RPMI7951 (cell line): ENCODE data around the gene CAMK2A. TPM values are rescaled to one million over a fixed set of nuclear protein-coding genes. Genes with fewer than 3 reads are reported as not detected.

Experiments used
- DNase-seq: peaks from one replicate; pipeline ENCODE4 v3.0.0-alpha.2; 2012; ENCODE audit warnings: low read depth
- total RNA-seq: library from RNA; depleted of rRNA; stranded (reverse); fragments of >200 nt; shearing (Covaris generic); gene quantifications from 2 replicates; pipeline ENCODE4 v1.2.3, GENCODE V29; 2014; rRNA removed

Gene CAMK2A
- total RNA-seq = 0.60 and 1.1 TPM in 2 replicates

- DNase-seq = no peak
These were observed at the start of gene CAMK2A for GRCh38 chr5:150289551-150290390. Gene CAMK2A (minus strand): TSS chr5:150289773. CDS start chr5:150289625, 148 bp downstream.

DNA sequence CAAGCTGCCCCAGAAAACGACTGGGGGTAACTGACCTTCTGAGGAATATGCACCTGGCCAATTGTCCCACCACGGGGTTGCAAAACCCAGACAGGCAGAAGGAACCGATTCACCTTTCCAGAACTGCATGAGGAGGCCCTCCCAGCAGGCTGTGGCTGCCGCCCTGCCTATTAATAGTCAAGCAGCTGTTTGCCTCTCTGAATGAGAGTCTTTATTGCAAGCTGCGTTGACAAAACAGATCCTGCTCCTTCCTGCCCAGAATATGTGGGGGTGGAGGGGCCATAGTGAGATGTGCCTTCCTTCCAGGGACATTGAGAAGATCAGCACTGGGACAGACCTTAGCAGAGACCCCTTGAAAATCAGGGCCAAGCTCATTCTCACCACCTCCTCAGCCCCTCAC is 49.6 kb upstream of the CAMK2A start:
- peak; percentile 23 for DNase-seq

- no peak for DNase-seq
These were observed 49.0 kb upstream of the CAMK2A start for GRCh38 chr5:150338546-150338945.

DNA sequence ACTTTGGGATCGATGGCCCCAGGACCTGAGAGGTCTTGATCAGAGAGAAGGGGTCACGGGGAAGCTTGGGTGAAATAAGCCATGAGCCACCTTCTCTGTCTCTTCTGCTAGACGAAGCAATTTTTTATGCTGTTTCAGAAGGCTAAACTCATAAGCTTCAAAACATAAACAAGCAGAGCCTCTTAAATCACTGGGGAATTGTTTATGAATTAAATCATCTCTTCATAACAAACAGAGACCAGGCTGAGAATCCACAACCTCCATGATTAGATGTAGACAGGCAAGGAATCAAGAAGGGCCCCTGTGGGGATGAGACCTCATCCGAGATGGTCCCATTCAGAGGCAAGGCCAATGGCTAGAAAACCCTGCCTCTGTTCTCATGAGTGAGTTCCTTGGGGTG is 46.2 kb upstream of the CAMK2A start:
- no peak for DNase-seq

GRCh38 chr5:150333400-150333799 is 43.8 kb upstream of the CAMK2A start:
- DNase-seq = no peak

- no peak for DNase-seq
These were observed 40.6 kb upstream of the CAMK2A start for GRCh38 chr5:150329881-150330876.

GRCh38 chr5:150329038-150329437 is 39.5 kb upstream of the CAMK2A start:
- DNase-seq = no peak

DNA sequence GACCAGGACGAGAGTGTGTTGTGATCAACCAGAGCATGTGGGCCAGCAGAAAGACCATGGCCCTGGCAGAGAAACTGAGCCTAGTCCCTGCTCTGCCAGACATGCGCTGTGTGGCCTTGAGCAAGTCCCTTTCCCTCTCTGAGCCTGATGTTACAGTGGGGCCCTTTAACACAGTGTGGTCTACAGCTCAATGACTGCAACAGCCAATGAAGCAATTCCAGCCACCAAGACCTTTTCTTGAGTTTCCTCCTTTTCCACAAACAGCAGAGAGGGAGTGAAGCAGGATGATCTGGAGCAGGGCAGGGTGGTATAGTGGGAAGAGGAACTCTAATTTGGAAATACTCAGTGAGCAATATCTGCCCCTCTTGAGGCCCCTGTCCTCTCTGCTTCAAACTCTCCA is 38.9 kb upstream of the CAMK2A start:
- no peak for DNase-seq

DNA sequence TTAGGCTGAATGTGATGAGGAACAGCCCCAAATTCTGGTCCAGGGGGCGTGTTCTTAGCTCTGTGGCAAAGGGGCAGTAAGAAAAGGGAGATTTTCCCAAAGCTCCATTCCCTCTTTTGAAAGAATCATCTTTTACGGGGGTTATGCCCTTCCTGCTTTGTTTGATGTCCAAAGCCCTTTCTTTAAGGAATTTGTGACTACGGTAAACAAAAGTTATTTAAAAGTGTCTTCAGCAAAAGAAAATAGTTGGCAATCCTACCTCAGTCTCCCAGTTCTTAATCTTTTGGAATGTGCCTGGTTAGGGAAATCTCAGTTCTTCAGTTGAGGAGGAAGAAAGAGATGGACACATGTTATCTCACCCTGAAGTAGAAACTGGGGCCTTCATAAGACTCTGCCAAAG is 37.6 kb upstream of the CAMK2A start:
- DNase-seq = no peak

GRCh38 chr5:150326707-150327106 is 37.1 kb upstream of the CAMK2A start:
- no peak for DNase-seq

- no peak for DNase-seq
These were observed 35.9 kb upstream of the CAMK2A start for GRCh38 chr5:150325426-150325825.

- no peak for DNase-seq
These were observed 34.2 kb upstream of the CAMK2A start for GRCh38 chr5:150323819-150324218.

GRCh38 chr5:150323092-150323491 is 33.5 kb upstream of the CAMK2A start:
- no peak for DNase-seq

DNA sequence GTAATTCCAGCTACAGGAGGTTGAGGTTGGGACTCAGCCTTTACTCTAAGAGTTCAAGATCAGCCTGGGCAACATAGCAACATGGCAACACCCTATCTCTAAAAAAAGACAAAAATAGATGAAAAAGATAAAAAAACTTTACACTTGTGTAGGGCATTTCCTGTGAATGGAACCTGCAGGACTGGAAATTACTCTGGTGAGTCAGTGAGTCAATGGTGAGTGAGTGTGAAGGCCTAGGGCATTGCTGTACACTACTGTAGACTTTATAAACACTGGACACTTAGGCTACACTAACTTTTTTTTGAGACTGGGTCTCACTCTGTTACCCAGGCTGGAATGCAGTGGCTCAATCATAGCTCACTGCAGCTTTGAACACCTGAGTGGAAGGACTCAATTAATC is 32.6 kb upstream of the CAMK2A start:
- peak; percentile 83 for DNase-seq

- DNase-seq = no peak
These were observed 32.2 kb upstream of the CAMK2A start for GRCh38 chr5:150321784-150322183.

DNA sequence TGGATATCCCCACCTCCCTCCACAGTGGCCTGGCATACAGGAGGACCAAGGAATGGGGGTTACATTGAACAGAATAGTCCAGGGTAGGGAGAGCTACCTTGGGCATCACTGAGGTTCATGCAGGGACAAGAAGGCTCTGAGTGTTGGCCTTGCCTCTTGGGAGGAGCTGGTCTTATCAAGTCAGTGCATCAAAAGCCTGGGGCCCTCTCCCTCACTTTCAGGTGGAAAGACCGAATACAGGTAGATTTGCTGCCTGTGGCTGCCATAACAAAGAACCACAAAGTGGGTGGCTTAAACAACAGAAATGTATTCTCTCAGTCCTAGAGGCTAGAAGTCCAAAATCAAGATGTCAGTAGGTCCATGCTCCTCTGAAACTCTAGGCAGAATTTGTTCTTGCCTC is 31.6 kb upstream of the CAMK2A start:
- no peak for DNase-seq

DNA sequence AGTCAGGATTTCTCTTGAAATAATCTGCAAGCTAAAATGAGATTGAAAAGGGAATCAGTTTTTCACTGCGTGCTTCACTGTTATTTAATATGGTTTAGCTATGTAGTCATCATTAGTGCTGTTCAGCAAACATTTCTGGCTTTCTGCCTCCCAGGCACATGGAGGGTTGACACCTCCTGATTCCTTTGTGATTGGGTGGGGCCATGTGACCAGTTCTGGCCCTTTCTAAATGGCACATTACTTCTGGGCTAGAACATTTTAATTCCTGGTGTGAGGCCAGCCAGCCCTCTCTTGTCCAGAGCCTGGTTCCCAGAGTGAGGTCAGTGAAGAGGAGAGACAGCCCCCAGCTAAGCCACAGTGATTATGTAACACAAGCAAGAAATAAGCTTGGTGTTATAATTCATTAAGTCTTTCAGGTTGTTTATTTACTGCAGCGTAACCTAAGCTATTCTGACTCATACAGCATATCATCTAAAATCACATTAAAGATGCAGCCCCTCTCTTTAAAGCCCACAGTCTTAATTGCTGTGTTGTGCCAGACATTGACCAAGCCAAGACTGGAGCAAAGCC is 30.6 kb upstream of the CAMK2A start:
- peak; percentile 90 for DNase-seq

DNA sequence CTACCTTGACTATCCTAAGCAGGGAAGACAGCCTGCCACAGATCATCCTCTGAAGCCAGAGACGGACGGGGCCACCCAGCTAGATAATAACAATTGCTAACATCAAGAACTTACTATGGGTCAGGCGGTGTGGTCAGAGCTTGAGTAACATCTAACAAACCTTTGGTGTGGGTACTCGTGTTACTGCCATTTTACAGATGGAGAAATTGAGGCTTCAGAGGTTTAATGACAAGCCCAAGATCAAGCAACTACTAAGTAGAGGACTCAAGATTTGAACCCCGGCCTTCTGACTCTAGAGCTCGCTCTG is 29.9 kb upstream of the CAMK2A start:
- no peak for DNase-seq

- DNase-seq = no peak
These were observed 29.3 kb upstream of the CAMK2A start for GRCh38 chr5:150318613-150319483.

GRCh38 chr5:150317048-150318003 is 27.8 kb upstream of the CAMK2A start:
- peak; percentile 99 for DNase-seq
